HG03139 (cell line): Measurements from ENCODE around the gene CDH23.

Experiments
- ATAC-seq: cut with Tn5 transposase; IDR thresholded peaks from one replicate; pipeline ENCODE4 v1.9.1; 2021; ENCODE audit not compliant: unreplicated experiment

CDH23 gene

GRCh38 chr10:71554671-71555070, 158.0 kb downstream of the CDH23 start:
- ATAC-seq: no peak

GRCh38 chr10:71555087-71555723, 158.5 kb downstream of the CDH23 start:
- no peak for ATAC-seq

GRCh38 chr10:71555724-71556119, 159.0 kb downstream of the CDH23 start:
- no peak for ATAC-seq

- no peak for ATAC-seq
Observed at GRCh38 chr10:71558991-71559390, 162.3 kb downstream of the CDH23 start.

GRCh38 chr10:71561003-71561574, 164.4 kb downstream of the CDH23 start:
- no peak for ATAC-seq

GRCh38 chr10:71562181-71562580, 165.5 kb downstream of the CDH23 start:
- ATAC-seq: no peak

DNA sequence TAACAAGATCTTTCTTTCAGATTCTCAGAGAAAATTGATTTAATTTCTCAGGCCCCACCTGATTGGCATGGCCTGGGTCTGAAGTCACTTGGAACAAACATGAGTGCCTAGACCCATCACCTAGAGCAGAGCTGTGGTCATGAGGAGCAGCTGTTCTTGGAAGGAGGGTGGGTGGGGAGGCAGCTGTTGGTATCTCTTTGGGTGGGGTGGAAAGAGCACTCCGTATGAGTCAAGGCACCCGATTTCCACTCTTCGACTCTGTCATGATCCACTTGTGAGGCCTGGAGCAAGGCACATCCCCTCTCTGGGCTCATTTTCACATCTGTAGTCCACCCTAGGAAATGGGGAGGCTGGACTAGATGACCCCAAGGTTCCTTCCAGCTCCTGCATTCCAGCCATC, 166.2 kb downstream of the CDH23 start:
- ATAC-seq: no peak

GRCh38 chr10:71564194-71564820, 167.6 kb downstream of the CDH23 start:
- no peak for ATAC-seq

- ATAC-seq: no peak
Observed at GRCh38 chr10:71565284-71566000, 168.7 kb downstream of the CDH23 start.

DNA sequence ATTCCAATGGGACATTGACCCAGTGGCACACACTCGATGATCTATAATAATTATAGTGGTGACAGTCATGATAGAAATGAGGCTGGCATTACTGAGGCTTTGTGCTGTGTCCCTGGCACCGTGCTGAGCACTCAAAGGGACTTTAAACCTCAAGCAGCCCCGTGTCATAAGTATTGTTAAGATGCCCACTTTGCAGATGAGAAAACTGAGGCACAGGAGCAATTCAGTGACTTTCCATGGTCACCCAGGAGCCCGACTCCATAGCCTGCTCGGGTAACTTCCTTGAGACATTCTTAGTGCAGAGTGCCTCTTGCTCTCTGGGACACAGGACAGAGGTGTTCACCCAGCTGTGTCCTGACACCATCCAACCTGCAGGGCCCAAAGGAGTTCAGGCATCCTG, 170.3 kb downstream of the CDH23 start:
- ATAC-seq: no peak

GRCh38 chr10:71568896-71569492, 172.3 kb downstream of the CDH23 start:
- ATAC-seq: no peak

GRCh38 chr10:71569775-71570588, 173.3 kb downstream of the CDH23 start:
- ATAC-seq: no peak

GRCh38 chr10:71571460-71572175, 174.9 kb downstream of the CDH23 start:
- ATAC-seq: no peak

- no peak for ATAC-seq
Observed at GRCh38 chr10:71572962-71573361, 176.2 kb downstream of the CDH23 start.

- no peak for ATAC-seq
Observed at GRCh38 chr10:71573562-71574518, 177.1 kb downstream of the CDH23 start.

DNA sequence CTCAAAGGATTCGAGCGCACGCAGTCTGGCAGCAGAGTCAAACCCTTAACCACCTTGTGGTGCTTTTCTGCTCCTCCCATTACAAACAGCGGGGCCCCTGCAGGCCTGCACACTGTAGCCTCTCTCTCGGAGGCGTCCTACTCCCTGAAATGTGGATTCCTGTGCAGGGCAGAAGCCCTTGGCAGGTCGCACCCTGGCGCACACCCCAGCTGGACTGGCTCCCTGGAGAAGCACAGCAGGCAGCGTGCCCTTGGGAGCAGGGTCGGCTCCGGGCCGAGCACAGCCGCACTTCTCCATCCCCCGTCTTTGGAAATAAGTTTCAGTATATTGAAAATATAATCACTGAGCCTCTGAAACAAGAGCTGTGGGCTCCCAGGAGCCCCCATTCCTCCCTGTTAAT, 178.7 kb downstream of the CDH23 start:
- no peak for ATAC-seq

DNA sequence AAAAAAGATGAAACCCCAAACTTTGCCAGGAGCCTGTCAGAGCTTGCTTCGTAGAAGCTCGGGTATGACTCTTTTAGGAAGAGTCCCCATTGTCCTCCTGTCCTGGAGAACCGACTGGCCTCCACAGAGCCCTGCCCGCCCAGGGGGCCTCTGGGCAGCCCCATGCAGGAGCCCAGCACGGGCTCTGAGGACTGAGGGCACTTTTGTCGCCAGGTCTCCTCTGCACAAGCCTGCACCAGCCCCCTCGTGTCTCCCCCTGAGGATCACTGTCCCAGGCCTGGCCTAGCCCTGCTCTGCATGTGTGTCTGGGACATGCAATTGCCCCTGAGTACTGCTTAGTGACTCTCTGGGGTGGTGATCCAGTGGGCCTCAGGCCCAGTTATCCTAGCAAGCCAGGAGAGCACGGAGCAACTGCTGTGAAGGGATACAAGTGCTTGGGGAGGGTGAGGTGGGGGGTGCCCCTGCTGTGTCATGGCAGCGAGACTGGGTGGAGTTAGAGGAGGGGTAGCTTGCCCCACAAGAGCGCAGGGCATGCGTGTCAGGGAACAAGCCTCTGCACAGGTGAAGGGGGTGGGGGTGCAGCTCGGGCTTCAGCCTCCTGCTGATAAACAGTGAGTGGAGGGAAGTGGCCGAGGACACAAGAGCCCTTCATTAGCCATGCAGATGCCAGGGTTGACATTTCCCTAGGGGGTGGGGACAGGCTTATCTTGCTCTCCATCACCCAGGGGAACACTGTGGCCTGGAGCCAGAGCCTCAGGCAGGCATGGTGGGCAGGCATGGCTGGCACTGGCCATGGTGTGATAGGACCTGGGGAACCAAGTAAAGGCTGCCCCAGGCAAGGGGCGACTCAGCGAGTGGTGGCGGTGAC, 179.4 kb downstream of the CDH23 start:
- ATAC-seq: no peak

DNA sequence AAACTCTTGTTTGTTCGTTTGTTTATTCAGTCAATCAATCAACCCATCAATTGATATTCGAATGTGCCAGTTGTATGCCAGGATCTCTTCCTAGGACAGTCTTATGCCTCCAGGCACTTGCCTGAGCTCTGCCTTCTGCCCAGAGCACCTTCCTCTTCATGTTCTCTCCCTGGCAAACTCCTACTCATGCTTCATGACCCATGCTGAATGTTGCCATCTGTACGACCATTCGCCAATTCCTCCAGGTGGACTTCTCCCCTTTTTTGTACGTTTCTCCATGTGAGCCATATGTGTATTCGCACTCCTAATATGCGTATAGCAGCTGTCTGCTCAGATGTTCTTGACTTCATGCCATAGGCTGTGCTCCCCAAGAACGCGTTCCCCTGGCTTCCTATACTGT, 180.1 kb downstream of the CDH23 start:
- ATAC-seq: no peak
